Stimulated activated CD8-positive, alpha-beta memory T cell treated with anti-CD3 and anti-CD28 coated beads, Interleukin-4, amount 100 ng/mL, for 4 hours (primary cell): ENCODE data around the gene FEZF2.

ENCODE experiments used
- DNase-seq, 2 donors: peaks; one replicate each; pipeline ENCODE4 v3.0.0-alpha.2; 2020; ENCODE audit warnings: low read depth in 2 of 2, low spot score in 1 of 2

Gene FEZF2

GRCh38 chr3:62373714-62374333 lies 474 bp upstream of the FEZF2 start:
- no peak for DNase-seq

DNA sequence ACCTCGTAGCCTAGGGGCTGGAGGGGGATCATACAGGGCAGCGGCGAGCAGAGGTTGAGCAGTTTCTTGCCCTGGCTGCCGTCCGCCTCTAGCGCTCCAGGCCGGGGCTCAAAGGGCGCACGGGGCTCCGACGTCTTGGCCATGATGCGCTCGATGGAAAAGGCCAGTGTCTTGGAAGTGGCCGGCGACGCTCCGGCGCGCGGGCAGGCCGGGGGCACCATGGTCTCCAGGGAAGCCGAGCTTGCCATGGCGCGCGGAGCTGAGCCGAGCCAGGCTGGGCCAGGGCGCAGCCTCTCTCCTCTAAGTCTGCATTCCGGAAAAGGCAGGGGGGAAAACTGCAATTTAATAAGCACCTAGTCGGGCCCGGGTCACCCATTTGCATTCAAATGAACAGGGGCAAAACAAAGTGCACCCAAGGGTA lies 719 bp downstream of the FEZF2 start:
- DNase-seq = no peak

DNA sequence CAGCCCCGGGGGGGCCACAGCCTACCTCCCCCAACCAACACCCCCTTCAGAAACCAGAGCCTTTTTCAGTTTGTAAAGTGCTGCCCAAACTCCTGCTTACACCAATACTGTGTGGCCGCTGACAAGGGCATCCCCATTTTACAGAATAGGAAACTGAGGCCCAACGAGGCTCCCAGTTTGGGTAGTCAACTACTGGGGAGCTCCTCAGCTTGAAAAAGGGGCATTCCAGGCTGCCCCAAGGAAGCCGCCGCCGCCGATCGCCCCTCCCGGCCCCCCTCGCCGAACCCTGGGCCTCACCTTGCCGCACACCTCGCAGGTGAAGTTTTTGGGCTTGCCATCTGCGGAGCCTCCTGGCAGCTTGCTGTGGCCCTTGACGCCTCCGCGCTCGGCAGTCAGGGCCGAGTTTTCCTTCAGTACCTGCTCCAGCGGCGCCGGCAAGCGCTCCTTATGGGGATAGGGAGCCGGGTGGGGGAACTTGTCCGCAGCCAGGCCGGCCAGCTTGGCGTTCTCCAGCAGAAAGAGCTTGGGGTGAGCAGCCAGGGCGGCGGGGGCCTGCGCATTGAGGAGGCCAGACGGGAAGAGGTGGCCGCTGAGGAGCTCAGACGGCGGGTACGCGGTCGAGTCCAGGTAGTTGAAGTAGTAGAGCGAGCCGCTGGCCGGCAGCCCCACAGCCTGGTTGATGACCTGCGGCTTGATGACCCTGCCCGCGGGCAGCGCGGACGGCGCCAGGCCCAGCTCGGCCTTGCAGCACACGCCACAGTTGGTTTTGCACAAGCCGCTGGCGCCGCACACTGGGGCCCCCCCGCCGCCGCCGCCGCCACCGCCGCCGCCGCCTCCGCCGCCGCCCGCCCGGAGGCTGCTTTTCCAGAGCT lies 1.4 kb downstream of the FEZF2 start:
- no peak for DNase-seq

GRCh38 chr3:62370858-62371719 lies 2.3 kb downstream of the FEZF2 start:
- no peak for DNase-seq

GRCh38 chr3:62370112-62370857 lies 3.1 kb downstream of the FEZF2 start:
- no peak for DNase-seq

DNA sequence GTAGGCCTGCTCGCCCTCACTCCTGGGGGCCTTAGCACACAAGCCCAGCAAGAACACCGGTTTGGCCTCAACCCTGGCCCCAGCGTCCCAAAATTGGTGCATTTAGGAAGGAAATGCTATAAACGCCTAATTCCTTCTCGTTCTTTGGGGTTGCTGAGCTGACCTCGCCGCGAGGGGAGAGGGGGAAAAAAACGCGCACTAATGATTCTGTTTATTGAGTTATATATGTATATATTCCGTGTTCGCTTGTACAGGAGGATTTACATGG lies 3.9 kb downstream of the FEZF2 start:
- DNase-seq = no peak

DNA sequence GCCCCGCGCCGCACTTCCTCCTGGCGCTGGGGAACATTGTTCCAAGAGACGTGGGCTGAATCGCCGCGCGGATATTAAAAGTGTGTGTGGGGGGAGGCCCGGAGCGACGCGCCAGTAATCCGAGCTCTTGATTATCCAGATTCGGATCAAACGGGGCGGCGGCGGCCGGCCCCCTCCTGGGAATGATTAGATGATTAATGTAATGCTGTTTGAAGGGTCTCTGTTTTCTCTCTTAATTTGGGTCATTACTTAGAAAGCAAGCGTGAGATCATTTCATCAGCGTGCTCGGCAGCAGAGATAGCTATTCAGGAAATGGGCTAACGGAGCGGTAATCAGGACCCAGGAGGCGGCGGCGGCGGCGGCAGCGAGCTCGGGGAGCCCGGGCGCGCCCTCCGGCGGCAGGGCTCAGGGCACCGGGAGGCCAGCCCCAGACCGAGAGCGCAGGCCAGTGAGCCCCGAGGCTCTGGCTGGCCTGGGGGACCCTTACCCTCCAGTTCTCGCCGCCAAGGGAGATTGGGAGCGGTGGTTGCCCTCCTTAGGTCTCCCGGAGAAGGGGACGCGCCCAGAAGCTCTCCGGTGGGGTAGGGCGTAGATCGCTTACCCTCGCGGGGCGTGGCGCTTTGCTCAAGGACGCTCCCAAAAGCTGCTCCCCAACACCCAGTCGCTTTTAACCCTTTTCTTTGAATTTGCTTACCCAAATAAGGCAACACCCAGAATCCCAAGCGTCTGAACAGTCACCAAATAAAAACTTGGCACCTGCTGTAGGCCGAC lies 4.5 kb downstream of the FEZF2 start:
- DNase-seq = no peak

DNA sequence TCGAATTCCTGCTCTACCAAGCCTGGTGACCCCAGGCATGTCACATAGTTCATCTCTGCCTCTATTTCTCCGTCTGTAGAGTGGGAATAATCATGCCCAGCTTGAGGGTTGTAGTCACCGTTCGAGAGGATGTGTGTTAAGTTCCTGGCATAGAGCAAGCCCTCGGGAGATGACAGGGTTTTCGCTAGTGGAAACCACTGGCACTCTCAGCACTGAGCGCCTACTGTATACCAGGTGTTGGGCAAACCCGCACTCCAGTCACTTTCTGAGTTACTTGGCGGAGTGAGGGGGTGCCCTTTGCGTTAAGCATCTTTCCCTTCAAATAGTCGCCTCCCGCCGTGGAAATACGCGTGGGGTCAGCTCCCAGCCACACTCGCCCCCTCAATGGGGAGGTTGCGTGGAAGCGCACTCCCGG lies 5.1 kb downstream of the FEZF2 start:
- no peak for DNase-seq

DNA sequence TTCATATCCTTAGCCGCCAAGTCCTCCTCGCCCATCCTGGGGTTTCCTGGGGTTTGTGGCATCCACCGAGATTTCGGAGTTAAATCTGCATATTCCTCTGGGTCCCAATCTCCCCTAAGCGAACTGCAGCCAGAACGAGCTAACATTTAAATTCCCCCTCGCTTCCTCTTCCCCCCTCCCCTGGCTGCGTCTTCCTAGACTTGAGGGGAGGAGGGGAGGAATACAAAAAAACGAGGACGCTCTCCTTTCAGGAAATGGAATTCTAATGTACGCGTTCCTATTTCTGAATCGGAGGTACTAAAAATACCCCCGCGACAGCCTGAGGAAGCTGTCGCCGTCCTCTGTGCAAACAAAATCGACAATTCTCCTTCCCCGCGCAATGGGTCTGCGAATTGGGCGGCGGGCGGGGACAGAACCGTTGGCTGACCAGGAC lies 5.6 kb downstream of the FEZF2 start:
- no peak for DNase-seq

- no peak for DNase-seq
Measured at GRCh38 chr3:62366126-62366484, 7.2 kb downstream of the FEZF2 start.

GRCh38 chr3:62365391-62366125 lies 7.8 kb downstream of the FEZF2 start:
- DNase-seq = no peak

DNA sequence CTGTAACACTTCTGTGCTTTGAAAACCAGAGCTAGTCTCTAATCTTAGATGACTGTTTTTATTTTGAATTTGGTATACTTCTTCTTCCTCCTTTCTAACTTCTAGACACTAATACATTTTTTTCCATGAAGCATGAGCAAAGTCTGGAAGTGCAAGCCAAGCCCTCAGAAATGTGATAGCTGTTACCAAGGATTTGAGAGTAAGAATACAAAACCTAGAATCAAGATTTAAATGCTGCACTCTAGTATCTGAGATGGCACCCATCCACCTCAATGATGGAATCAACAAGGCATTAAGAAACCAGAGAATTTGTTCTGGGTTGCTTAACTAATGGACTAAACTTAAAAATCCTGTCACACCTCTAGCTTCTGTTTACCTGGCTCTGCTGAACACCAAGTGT lies 9.2 kb downstream of the FEZF2 start:
- DNase-seq = no peak

DNA sequence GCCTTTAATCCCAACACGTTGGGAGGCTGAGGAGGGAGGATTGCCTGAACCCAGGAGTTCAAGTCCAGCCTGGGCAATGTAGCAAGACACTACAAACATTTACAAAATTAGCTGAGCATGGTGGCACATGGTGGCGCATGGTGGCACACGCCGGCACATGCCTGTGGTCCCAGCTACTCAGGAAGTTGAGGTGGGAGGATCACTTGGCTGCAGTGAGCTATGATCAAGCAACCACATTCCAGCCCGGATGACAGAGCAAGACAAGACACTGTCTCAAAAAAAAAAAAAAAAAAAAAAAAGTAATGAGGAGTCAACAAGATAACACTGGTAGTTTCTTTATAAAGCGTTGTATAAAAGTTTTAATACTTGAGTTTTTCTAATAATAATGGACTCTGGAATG lies 10.1 kb downstream of the FEZF2 start:
- DNase-seq = no peak

DNA sequence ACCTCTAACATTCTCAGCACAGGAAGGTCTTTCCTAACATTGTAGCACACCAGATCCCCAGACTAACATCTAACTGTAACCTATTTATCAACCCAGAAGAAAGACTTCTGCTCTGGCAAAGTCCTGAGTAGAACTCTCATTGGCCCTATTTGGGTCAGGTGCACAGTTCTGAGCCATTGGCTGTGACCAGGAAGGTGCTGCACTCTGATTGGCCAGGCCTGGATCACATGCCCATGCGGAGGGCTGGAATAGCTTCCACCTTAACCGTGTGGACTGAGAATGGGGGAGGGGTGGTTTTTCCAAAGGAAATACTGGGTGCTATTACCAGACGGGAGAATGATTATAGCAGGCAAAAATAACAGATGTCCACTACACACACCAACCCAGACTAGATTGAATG lies 11.5 kb downstream of the FEZF2 start:
- DNase-seq = no peak

DNA sequence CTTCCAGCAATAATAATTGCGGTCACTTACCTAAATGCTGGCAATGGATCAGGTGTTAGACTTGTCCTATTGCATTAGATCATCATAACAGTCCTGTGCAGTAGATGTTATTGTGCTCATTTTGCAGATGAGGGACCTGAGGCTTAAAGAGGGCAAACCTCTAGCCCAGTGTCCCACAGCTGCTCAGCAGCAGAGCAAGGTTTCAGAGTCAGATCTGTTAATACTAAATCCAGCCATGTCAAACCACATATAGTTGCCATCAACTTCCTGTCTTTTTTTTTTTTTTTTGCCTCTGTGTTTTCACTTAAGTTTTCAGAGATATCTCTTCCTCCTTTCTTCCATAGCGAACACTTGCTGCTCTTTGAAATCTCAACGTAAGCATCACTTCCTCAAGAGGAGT lies 12.1 kb downstream of the FEZF2 start:
- DNase-seq = no peak

DNA sequence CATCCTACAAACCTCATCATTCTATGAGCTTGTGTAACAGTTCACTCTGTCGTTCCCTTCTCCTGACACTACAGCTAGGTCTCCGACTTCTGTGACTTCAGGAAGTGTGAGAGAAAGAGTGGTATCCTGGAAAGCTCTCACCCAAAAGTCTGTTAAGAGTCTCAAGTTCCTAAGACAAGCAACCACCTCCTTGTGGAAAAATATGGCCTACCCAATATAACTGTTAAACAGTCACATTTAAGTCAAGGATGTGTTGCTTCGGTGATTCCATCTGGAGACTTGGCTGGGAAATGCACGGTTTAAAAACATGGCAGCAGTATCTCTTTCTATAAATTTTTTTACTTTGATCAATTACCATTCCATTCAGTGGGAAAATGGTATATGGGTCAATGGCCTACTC lies 13.8 kb downstream of the FEZF2 start:
- DNase-seq = no peak

- no peak for DNase-seq
Measured at GRCh38 chr3:62356356-62356755, 17.0 kb downstream of the FEZF2 start.

- no peak for DNase-seq
Measured at GRCh38 chr3:62355703-62356102, 17.6 kb downstream of the FEZF2 start.

DNA sequence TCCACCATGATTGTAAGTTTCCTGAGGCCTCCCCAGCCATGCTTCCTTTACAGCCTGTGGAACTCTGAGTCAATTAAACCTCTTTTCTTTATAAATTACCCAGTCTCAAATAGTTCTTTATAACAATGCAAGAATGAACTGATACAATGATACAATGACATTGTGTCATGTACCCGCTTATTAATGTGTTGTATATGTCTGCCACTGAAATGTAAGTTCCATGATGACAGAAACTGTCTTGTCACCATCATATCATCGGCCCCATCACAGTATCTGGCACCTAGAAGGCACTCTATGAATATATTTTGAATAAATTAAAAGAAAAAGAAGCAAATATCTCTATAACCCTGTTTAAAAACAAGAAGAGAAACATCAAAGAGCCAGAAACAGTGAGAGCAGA lies 29.6 kb downstream of the FEZF2 start:
- DNase-seq = no peak

DNA sequence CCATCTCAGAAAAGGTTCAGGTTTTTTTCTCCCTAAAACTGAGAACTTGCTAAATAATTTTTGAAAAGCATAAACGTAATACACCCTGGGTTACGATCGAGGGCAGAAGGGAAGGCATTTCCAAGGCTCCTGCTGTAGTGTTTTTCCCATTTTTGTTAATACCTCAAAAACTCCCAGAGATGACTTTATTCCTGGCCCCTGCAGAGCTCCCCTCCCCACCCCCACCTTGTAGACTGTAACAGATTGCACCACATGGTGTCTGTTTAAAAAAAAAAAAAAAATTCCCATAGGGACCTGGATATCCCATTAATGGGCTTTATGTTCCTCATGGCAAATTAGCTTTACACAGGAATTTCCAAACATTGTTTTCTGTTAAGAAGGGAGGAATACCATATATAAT lies 38.2 kb downstream of the FEZF2 start:
- no peak for DNase-seq
